ENCODE data around the gene ORC6. TPM values are rescaled to one million over a fixed set of nuclear protein-coding genes. Genes with fewer than 3 reads are reported as not detected.

The ORC6 gene
- polyA plus RNA-seq, 1 donor (not counting 4 experiments of a cell fraction or from before 2014, with no cell fraction given): 21.9 TPM

GRCh38 chr16:46651305-46651704 is 38.2 kb upstream of the ORC6 start:
- FAIRE-seq (no peak), DNase-seq (ENCODE audit: low read depth, low spot score) (no peak)
- Histone ChIP-seq H3K79me2 (ENCODE audit: control insufficient read depth, insufficient read depth, low read length) (no peaks in the 10 kb centered on the region), H3K27ac (ENCODE audit: control insufficient read depth, insufficient read depth, low read length) (no peak overlapping the region), H3K4me1 (ENCODE audit: control insufficient read depth, extremely low read depth, insufficient read depth, low read length) (no peaks in the 10 kb centered on the region), H3K9me1 (ENCODE audit: control insufficient read depth, extremely low read depth, insufficient read depth, low read length) (no peaks in the 10 kb centered on the region), H3K4me3 (ENCODE audit: control insufficient read depth in 2 of 3, extremely low read depth in 1 of 3, insufficient read depth in 2 of 3, low read depth in 1 of 3, low read length in 3 of 3) (no peak overlapping the region), H3K36me3 (ENCODE audit: control insufficient read depth in 2 of 2, extremely low read depth in 1 of 2, insufficient read depth in 2 of 2, low read length in 2 of 2) (peaks cover 0 to 2% of the 10 kb centered on the region in 2 experiments), H2AFZ (ENCODE audit: control insufficient read depth, low read length) (no peak overlapping the region), H3K4me2 (ENCODE audit: control insufficient read depth, extremely low read depth, insufficient read depth, low read depth, low read length) (no peak overlapping the region), H3K9me3 (ENCODE audit: control insufficient read depth, low read depth, low read length) (no peaks in the 10 kb centered on the region), H3K9ac (ENCODE audit: control insufficient read depth, extremely low read depth, insufficient read depth, low read length) (no peak overlapping the region), H3K27me3 (ENCODE audit: control insufficient read depth, extremely low read depth, insufficient read depth, low read length) (no peaks in the 10 kb centered on the region), H4K20me1 (ENCODE audit: control insufficient read depth, extremely low read depth, insufficient read depth, low read length) (no peaks in the 10 kb centered on the region)
- TF ChIP-seq CTCF (optimal IDR thresholded peaks at IDR 0.05 in 1 of 3, IDR thresholded peaks at IDR 0.05 in 1 of 3, conservative IDR thresholded peaks at IDR 0.05 in 1 of 3; ENCODE audit: extremely low read depth in 1 of 3, insufficient read depth in 2 of 3, low read length in 3 of 3) (no peak), EZH2 (IDR thresholded peaks at IDR 0.05; ENCODE audit: low read length) (no peak)
- dilution Hi-C loops (cut with MboI; ENCODE audit: extremely low pct_ligation_motif_present, low sequenced_read_pairs): no loop called here

GRCh38 chr16:46658925-46659324 is 30.5 kb upstream of the ORC6 start:
- FAIRE-seq (no peak), DNase-seq (ENCODE audit: low read depth, low spot score) (no peak)
- Histone ChIP-seq H3K9ac (ENCODE audit: control insufficient read depth, extremely low read depth, insufficient read depth, low read length) (no peak overlapping the region), H3K4me3 (ENCODE audit: control insufficient read depth in 2 of 3, extremely low read depth in 1 of 3, insufficient read depth in 2 of 3, low read depth in 1 of 3, low read length in 3 of 3) (no peak overlapping the region), H2AFZ (ENCODE audit: control insufficient read depth, low read length) (no peak overlapping the region), H3K36me3 (ENCODE audit: control insufficient read depth in 2 of 2, extremely low read depth in 1 of 2, insufficient read depth in 2 of 2, low read length in 2 of 2) (peaks cover 7 to 20% of the 10 kb centered on the region in 2 experiments), H3K79me2 (ENCODE audit: control insufficient read depth, insufficient read depth, low read length) (no peaks in the 10 kb centered on the region), H3K4me2 (ENCODE audit: control insufficient read depth, extremely low read depth, insufficient read depth, low read depth, low read length) (no peak overlapping the region), H3K9me1 (ENCODE audit: control insufficient read depth, extremely low read depth, insufficient read depth, low read length) (no peaks in the 10 kb centered on the region), H4K20me1 (ENCODE audit: control insufficient read depth, extremely low read depth, insufficient read depth, low read length) (no peaks in the 10 kb centered on the region), H3K27ac (ENCODE audit: control insufficient read depth, insufficient read depth, low read length) (no peak overlapping the region), H3K27me3 (ENCODE audit: control insufficient read depth, extremely low read depth, insufficient read depth, low read length) (no peaks in the 10 kb centered on the region), H3K4me1 (ENCODE audit: control insufficient read depth, extremely low read depth, insufficient read depth, low read length) (no peaks in the 10 kb centered on the region), H3K9me3 (ENCODE audit: control insufficient read depth, low read depth, low read length) (no peaks in the 10 kb centered on the region)
- dilution Hi-C loops (cut with MboI; ENCODE audit: extremely low pct_ligation_motif_present, low sequenced_read_pairs): no loop called here
- TF ChIP-seq CTCF (optimal IDR thresholded peaks at IDR 0.05 in 1 of 3, IDR thresholded peaks at IDR 0.05 in 1 of 3, conservative IDR thresholded peaks at IDR 0.05 in 1 of 3; ENCODE audit: extremely low read depth in 1 of 3, insufficient read depth in 2 of 3, low read length in 3 of 3) (no peak), EZH2 (IDR thresholded peaks at IDR 0.05; ENCODE audit: low read length) (no peak)
